GM23338 (cell line): ENCODE data around the gene HORMAD2. TPM values are rescaled to one million over a fixed set of nuclear protein-coding genes. Genes with fewer than 3 reads are reported as not detected.

Experiments used
- ATAC-seq: fragments of 200-7000 bp; cut with Tn5 transposase; 3 replicates; pipeline ENCODE4 v1.9.1; 2020
- DNase-seq: peaks from one replicate; pipeline ENCODE4 v3.0.0-alpha.2; 2015; ENCODE audit warnings: low spot score
- H2AFZ ChIP-seq: fragments of 200-600 bp; sonication (generic); 2 replicates; pipeline ENCODE4 v1.8.0; 2016; ENCODE audit warnings: antibody characterized with exemption, mild to moderate bottlenecking, moderate library complexity
- H3F3A ChIP-seq: fragments of 200-600 bp; sonication (generic); replicated peaks from 2 replicates; pipeline ENCODE4 v1.8.0; 2017; ENCODE audit warnings: antibody characterized with exemption, mixed run types, low read depth
- H3K27ac ChIP-seq: fragments of 200-600 bp; sonication (generic); 2 replicates; pipeline ENCODE4 v1.6.1; 2016; ENCODE audit warnings: low read depth
- H3K27me3 ChIP-seq: fragments of 200-600 bp; sonication (generic); 2 replicates; pipeline ENCODE4 v1.8.0; 2016; ENCODE audit warnings: mild to moderate bottlenecking, mixed run types, moderate library complexity; ENCODE audit not compliant: insufficient read depth
- H3K36me3 ChIP-seq: fragments of 200-600 bp; sonication (generic); 2 replicates; pipeline ENCODE4 v1.8.0; 2016; ENCODE audit warnings: mild to moderate bottlenecking; ENCODE audit not compliant: insufficient read depth
- H3K4me1 ChIP-seq: fragments of 200-600 bp; sonication (generic); 2 replicates; pipeline ENCODE4 v1.8.0; 2016; ENCODE audit warnings: mild to moderate bottlenecking, moderate library complexity; ENCODE audit not compliant: insufficient read depth
- H3K4me2 ChIP-seq: fragments of 200-600 bp; sonication (generic); 2 replicates; pipeline ENCODE4 v1.7.1; 2017; ENCODE audit warnings: mixed run types
- H3K4me3 ChIP-seq: fragments of 200-600 bp; sonication (generic); 2 replicates; pipeline ENCODE4 v1.6.1; 2016; ENCODE audit warnings: mixed run types
- H3K79me2 ChIP-seq: fragments of 200-600 bp; sonication (generic); replicated peaks from 2 replicates; pipeline ENCODE4 v1.8.0; 2017; ENCODE audit warnings: mild to moderate bottlenecking; ENCODE audit not compliant: insufficient read depth
- H3K9me2 ChIP-seq: fragments of 200-600 bp; sonication (generic); 2 replicates; pipeline ENCODE4 v1.8.0; 2017; ENCODE audit not compliant: insufficient read depth
- H4K20me1 ChIP-seq: fragments of 200-600 bp; sonication (generic); replicated peaks from 2 replicates; pipeline ENCODE4 v1.8.0; 2017; ENCODE audit warnings: mild to moderate bottlenecking; ENCODE audit not compliant: insufficient read depth
- H3K27ac Mint-ChIP-seq: 2 replicates; pipeline ENCODE4 v1.8.0; 2020; ENCODE audit warnings: inconsistent platforms, mild to moderate bottlenecking, moderate library complexity, mixed read lengths
- H3K27me3 Mint-ChIP-seq: 3 replicates; pipeline ENCODE4 v1.8.0; 2022; ENCODE audit warnings: low read depth, mild to moderate bottlenecking, moderate library complexity, mixed read lengths, inconsistent platforms; ENCODE audit not compliant: insufficient read depth, poor library complexity
- H3K36me3 Mint-ChIP-seq: 3 replicates; pipeline ENCODE4 v1.8.0; 2021; ENCODE audit warnings: low read depth, mild to moderate bottlenecking, inconsistent platforms, moderate library complexity, mixed read lengths
- H3K4me1 Mint-ChIP-seq: 3 replicates; pipeline ENCODE4 v1.8.0; 2020; ENCODE audit warnings: mild to moderate bottlenecking, inconsistent platforms, mixed read lengths
- H3K4me3 Mint-ChIP-seq: 3 replicates; pipeline ENCODE4 v1.8.0; 2021; ENCODE audit warnings: moderate library complexity, mild to moderate bottlenecking, inconsistent platforms, mixed read lengths
- H3K9me3 Mint-ChIP-seq: 3 replicates; pipeline ENCODE4 v1.8.0; 2020; ENCODE audit warnings: moderate library complexity, mild to moderate bottlenecking, inconsistent platforms, mixed read lengths
- CREB1 ChIP-seq: fragments of 250-450 bp; sonication (Bioruptor Pico); IDR thresholded peaks from 2 replicates; pipeline ENCODE4 v1.5.0; 2020; ENCODE audit warnings: low read depth, mild to moderate bottlenecking, moderate library complexity
- ETS1 ChIP-seq: IDR thresholded peaks from 2 replicates; pipeline ENCODE4 v1.6.1; 2016; ENCODE audit warnings: antibody characterized with exemption
- EZH2 ChIP-seq: fragments of 200-600 bp; sonication (generic); IDR thresholded peaks from one replicate; pipeline ENCODE4 v1.8.0; 2017; ENCODE audit warnings: antibody characterized with exemption, mild to moderate bottlenecking, low read depth; ENCODE audit not compliant: unreplicated experiment
- EZH2phosphoT487 ChIP-seq: fragments of 200-600 bp; sonication (generic); IDR thresholded peaks from one replicate; pipeline ENCODE4 v1.8.1; 2018; ENCODE audit warnings: antibody characterized with exemption; ENCODE audit not compliant: unreplicated experiment
- JUNB ChIP-seq: IDR thresholded peaks from one replicate; pipeline ENCODE4 v1.6.1; 2016; ENCODE audit warnings: antibody characterized with exemption; ENCODE audit not compliant: unreplicated experiment
- NANOG ChIP-seq: IDR thresholded peaks from 2 replicates; pipeline ENCODE4 v1.6.1; 2016; ENCODE audit warnings: antibody characterized with exemption, borderline replicate concordance
- POLR2AphosphoS5 ChIP-seq: IDR thresholded peaks from 2 replicates; pipeline ENCODE4 v1.6.1; 2016; ENCODE audit warnings: antibody characterized with exemption, low read depth
- REST ChIP-seq: IDR thresholded peaks from one replicate; pipeline ENCODE4 v1.6.1; 2018; ENCODE audit warnings: antibody characterized with exemption; ENCODE audit not compliant: unreplicated experiment
- STAT1 ChIP-seq: IDR thresholded peaks from one replicate; pipeline ENCODE4 v1.6.1; 2016; ENCODE audit warnings: antibody characterized with exemption; ENCODE audit not compliant: unreplicated experiment
- ZNF114 ChIP-seq: fragments of 250-450 bp; sonication (Bioruptor Pico); IDR thresholded peaks from 2 replicates; pipeline ENCODE4 v1.5.0; 2020; ENCODE audit warnings: mild to moderate bottlenecking, moderate library complexity
- ZNF331 ChIP-seq: fragments of 250-450 bp; sonication (Bioruptor Pico); IDR thresholded peaks from 2 replicates; pipeline ENCODE4 v1.5.0; 2020; ENCODE audit warnings: low read depth, mild to moderate bottlenecking, moderate library complexity
- polyA plus RNA-seq: library from polyadenylated mRNA; unstranded; fragments of >200 nt; fragmentation: Nextera tagmentation; extraction: Ambion mirVana; gene quantifications from 2 replicates; pipeline ENCODE4 v1.2.1, GENCODE V29; 2016
- total RNA-seq: library from RNA; depleted of rRNA; stranded (reverse); fragments of >200 nt; shearing (Covaris generic); gene quantifications from 2 replicates; pipeline ENCODE4 v1.2.3, GENCODE V29; 2014
- TF ChIP-seq, protein P1 (sequence below): fragments of 250-450 bp; sonication (Bioruptor Pico); IDR thresholded peaks from 2 replicates; pipeline ENCODE4 v1.5.0; 2020; ENCODE audit warnings: mild to moderate bottlenecking, moderate library complexity
- TF ChIP-seq, protein P2 (sequence below), 2 experiments: fragments of 200-600 bp in 1 of 2; sonication (generic) in 1 of 2; conservative IDR thresholded peaks; 2 replicates each; pipeline versions ENCODE4 v1.5.1 to v1.6.1; 2016 to 2017; ENCODE audit warnings: antibody characterized with exemption in 2 of 2, low read depth in 2 of 2, mild to moderate bottlenecking in 2 of 2, moderate library complexity in 1 of 2

Gene HORMAD2
- total and polyA plus RNA-seq, 2 experiments from 2014 or later, result 0.40 TPM; not detected in 1

GRCh38 chr22:30117256-30117655 is 37.0 kb downstream of the HORMAD2 start:
- Mint-ChIP-seq H3K4me3 (no peak overlapping the region), H3K27ac (no peak overlapping the region), H3K4me1 (peaks cover 4% of the 10 kb centered on the region; the same call in 1 of the 3 replicates), H3K9me3 (no peaks in the 10 kb centered on the region), H3K27me3 (no peaks in the 10 kb centered on the region), H3K36me3 (no peaks in the 10 kb centered on the region)
- no peak for DNase-seq
- Histone ChIP-seq H3K27me3 (no peaks in the 10 kb centered on the region), H3K36me3 (no peaks in the 10 kb centered on the region), H3K4me2 (no peak overlapping the region), H3F3A (no peaks in the 10 kb centered on the region), H3K4me3 (no peak overlapping the region), H2AFZ (no peak overlapping the region), H3K4me1 (no peaks in the 10 kb centered on the region), H4K20me1 (no peaks in the 10 kb centered on the region), H3K79me2 (no peaks in the 10 kb centered on the region), H3K9me2 (no peaks in the 10 kb centered on the region), H3K27ac (no peak overlapping the region)
- no peak for ATAC-seq
- no peak for TF ChIP-seq ZNF114 (CRISPR knock-in tag)
- no peak for TF ChIP-seq CREB1 (CRISPR knock-in tag)
- no peak for TF ChIP-seq STAT1
- TF ChIP-seq, protein P1, sequence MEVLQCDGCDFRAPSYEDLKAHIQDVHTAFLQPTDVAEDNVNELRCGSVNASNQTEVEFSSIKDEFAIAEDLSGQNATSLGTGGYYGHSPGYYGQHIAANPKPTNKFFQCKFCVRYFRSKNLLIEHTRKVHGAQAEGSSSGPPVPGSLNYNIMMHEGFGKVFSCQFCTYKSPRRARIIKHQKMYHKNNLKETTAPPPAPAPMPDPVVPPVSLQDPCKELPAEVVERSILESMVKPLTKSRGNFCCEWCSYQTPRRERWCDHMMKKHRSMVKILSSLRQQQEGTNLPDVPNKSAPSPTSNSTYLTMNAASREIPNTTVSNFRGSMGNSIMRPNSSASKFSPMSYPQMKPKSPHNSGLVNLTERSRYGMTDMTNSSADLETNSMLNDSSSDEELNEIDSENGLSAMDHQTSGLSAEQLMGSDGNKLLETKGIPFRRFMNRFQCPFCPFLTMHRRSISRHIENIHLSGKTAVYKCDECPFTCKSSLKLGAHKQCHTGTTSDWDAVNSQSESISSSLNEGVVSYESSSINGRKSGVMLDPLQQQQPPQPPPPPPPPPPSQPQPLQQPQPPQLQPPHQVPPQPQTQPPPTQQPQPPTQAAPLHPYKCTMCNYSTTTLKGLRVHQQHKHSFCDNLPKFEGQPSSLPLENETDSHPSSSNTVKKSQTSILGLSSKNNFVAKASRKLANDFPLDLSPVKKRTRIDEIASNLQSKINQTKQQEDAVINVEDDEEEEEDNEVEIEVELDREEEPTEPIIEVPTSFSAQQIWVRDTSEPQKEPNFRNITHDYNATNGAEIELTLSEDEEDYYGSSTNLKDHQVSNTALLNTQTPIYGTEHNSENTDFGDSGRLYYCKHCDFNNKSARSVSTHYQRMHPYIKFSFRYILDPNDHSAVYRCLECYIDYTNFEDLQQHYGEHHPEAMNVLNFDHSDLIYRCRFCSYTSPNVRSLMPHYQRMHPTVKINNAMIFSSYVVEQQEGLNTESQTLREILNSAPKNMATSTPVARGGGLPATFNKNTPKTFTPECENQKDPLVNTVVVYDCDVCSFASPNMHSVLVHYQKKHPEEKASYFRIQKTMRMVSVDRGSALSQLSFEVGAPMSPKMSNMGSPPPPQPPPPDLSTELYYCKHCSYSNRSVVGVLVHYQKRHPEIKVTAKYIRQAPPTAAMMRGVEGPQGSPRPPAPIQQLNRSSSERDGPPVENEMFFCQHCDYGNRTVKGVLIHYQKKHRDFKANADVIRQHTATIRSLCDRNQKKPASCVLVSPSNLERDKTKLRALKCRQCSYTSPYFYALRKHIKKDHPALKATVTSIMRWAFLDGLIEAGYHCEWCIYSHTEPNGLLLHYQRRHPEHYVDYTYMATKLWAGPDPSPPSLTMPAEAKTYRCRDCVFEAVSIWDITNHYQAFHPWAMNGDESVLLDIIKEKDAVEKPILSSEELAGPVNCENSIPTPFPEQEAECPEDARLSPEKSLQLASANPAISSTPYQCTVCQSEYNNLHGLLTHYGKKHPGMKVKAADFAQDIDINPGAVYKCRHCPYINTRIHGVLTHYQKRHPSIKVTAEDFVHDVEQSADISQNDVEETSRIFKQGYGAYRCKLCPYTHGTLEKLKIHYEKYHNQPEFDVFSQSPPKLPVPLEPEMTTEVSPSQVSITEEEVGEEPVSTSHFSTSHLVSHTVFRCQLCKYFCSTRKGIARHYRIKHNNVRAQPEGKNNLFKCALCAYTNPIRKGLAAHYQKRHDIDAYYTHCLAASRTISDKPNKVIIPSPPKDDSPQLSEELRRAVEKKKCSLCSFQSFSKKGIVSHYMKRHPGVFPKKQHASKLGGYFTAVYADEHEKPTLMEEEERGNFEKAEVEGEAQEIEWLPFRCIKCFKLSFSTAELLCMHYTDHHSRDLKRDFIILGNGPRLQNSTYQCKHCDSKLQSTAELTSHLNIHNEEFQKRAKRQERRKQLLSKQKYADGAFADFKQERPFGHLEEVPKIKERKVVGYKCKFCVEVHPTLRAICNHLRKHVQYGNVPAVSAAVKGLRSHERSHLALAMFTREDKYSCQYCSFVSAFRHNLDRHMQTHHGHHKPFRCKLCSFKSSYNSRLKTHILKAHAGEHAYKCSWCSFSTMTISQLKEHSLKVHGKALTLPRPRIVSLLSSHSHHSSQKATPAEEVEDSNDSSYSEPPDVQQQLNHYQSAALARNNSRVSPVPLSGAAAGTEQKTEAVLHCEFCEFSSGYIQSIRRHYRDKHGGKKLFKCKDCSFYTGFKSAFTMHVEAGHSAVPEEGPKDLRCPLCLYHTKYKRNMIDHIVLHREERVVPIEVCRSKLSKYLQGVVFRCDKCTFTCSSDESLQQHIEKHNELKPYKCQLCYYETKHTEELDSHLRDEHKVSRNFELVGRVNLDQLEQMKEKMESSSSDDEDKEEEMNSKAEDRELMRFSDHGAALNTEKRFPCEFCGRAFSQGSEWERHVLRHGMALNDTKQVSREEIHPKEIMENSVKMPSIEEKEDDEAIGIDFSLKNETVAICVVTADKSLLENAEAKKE (CRISPR knock-in tag), result no peak
- no peak for TF ChIP-seq ZNF331 (CRISPR knock-in tag)
- no peak for TF ChIP-seq NANOG
- no peak for TF ChIP-seq REST
- TF ChIP-seq ETS1, result no peak
- TF ChIP-seq, protein P2, sequence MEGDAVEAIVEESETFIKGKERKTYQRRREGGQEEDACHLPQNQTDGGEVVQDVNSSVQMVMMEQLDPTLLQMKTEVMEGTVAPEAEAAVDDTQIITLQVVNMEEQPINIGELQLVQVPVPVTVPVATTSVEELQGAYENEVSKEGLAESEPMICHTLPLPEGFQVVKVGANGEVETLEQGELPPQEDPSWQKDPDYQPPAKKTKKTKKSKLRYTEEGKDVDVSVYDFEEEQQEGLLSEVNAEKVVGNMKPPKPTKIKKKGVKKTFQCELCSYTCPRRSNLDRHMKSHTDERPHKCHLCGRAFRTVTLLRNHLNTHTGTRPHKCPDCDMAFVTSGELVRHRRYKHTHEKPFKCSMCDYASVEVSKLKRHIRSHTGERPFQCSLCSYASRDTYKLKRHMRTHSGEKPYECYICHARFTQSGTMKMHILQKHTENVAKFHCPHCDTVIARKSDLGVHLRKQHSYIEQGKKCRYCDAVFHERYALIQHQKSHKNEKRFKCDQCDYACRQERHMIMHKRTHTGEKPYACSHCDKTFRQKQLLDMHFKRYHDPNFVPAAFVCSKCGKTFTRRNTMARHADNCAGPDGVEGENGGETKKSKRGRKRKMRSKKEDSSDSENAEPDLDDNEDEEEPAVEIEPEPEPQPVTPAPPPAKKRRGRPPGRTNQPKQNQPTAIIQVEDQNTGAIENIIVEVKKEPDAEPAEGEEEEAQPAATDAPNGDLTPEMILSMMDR (conservative IDR thresholded peaks at IDR 0.05; ENCODE audit: low read depth in 2 of 2), result no peak
- TF ChIP-seq EZH2, result no peak
- TF ChIP-seq EZH2phosphoT487, result no peak
- TF ChIP-seq JUNB, result no peak
- TF ChIP-seq POLR2AphosphoS5, result no peak
